ENCODE results near the gene ERP29. TPM values are rescaled to one million over a fixed set of nuclear protein-coding genes. Genes with fewer than 3 reads are reported as not detected.
"Not testable (repeated sequence)": the region's sequence is repeated elsewhere in the genome, so short reads cannot be mapped to it uniquely, and the experiment has no call there.

The ERP29 gene
- total RNA-seq (2014; rRNA removed; shearing (Covaris generic)) = 131 and 159 TPM in 2 replicates

DNA sequence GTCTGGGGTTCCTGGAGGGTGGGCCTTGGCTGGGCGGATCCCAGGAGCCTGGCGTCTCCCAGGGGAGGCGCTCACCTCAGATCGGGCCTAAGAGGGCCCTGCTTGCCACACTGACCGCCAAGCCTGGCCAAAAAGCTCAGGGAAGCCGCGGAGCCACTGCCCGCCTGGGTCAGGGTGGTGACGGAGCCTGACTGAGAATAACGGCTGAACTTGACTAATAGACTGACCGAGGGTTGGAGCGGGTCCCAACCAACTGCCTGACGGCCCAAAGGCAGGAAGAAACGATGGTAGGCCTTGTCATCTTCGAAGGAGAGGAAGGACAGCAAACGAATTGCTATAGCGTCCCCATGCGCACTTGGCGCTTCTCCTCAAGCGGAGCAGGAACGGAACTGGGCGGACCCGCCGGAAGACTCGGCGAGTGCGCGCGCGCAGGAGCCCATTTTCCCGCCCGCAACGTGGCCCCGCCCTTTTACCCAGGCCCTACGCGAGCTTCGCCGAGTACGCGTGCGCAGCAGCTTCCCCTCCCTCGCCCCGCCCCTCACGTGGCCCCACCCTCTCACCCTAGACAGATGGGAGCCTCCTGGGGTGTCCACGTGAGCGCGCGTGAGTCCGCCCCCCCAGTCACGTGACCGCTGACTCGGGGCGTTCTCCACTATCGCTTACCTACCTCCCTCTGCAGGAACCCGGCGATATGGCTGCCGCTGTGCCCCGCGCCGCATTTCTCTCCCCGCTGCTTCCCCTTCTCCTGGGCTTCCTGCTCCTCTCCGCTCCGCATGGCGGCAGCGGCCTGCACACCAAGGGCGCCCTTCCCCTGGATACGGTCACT lies at the start of gene ERP29, which contains the start of gene TMEM116:
TSS of gene ERP29 (plus strand) at position 652 of the 826 bp plus-strand sequence. CDS start at position 692, 40 bp downstream.
TSS of gene TMEM116 (minus strand) at position 391 of the 826 bp plus-strand sequence. CDS start 7,895 bp downstream, outside the sequence.
- peak; percentile 98 for DNase-seq (ENCODE audit: low spot score)
- in situ Hi-C loops (cut with HindIII; ENCODE audit: low sequenced_read_pairs) = no loop called here

DNA sequence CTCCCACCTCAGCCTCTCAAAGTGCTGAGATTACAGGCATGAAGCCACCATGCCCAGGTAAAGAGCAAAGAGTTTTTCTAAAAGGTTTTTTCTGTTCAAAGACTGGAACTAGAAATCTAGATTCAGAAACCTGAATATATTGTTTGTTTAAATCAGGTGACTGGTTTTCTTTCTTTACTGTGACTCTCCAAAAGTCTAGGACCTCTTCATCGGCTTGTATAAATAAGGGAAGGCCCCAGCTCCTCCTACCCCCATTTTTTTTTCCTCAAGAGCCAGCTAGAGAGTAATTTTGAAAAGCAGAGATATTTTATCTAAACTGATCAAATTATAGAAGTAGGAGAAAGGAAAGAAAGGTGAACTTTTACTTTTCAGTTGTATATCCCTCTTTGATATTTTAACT lies 48.3 kb upstream of the ERP29 start:
- no peak for DNase-seq (ENCODE audit: low spot score)
- in situ Hi-C loops (cut with HindIII; ENCODE audit: low sequenced_read_pairs) = no loop called here

DNA sequence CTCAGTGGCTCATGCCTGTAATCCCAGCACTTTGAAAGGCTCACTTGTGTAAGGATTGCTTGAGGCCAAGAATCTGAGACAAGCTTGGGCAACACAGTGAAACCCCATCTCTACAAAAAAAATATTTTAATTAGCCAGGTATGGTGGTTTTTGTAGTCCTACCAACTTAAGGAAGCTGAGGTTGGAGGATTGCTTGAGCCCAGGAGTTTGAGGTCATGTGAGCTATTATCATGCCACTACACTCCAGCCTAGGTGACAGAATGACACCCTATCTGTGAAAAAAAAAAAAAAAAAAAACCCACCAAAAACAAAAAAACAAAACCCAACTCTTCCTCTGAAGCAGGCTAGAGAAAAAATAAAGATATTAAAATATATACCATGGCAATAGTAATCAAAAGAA lies 41.4 kb upstream of the ERP29 start:
- in situ Hi-C loops (cut with HindIII; ENCODE audit: low sequenced_read_pairs) = no loop called here
- no peak for DNase-seq (ENCODE audit: low spot score)

DNA sequence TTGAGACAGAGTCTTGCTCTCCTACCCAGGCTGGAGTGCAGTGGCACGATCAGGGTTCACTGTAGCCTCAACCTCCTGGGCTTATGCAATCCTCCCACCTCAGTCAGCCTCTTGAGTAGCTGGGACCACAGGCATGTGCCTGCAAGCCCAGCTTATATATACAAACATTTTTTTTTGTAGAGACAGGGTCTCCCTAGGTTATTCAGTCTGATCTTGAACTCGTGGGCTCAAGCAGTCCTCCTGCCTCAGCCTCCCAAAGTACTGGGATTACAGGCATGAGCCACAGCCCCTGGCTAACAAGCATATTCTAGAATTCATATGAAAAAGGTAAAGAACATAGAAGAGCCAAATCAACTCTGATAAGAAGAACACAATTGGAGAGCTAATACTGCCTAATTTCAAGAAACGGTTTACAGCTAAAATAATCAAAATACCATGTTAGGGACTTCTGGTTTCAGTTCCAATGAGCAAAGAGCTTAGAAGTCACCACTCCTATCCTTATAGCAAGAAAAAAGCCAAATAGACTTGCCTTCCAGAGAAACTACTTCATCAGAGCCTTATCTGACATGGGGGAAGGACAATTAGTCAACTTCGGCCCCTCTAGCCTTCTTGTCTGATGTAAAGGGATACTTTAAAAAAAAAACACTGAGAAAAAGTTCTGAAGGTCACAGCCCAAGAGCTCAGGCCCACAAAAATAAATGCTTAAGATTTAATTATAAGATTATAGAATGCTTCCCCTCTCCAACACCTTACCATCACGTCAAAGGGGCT lies 37.9 kb upstream of the ERP29 start:
- in situ Hi-C loops (cut with HindIII; ENCODE audit: low sequenced_read_pairs) = no loop called here
- no peak for DNase-seq (ENCODE audit: low spot score)

DNA sequence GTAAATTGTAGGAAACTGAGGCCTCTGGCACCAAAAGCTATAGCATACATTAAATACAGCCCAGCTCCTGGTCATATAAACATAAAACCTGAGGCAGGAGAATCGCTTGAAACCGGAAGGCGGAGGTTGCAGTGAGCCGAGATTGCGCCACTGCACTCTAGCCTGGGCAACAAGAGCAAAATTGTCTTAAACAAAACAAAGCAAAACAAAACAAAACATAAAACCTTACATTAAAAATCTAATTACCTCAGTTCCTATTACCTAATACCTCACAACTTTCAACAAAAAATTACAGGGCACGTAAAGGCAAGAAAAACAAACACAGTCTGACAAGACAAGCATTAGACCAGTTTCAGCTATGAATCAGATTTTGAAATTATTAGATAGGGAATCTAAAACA lies 36.9 kb upstream of the ERP29 start:
- DNase-seq (ENCODE audit: low spot score) = no peak
- in situ Hi-C loops (cut with HindIII; ENCODE audit: low sequenced_read_pairs) = no loop called here

DNA sequence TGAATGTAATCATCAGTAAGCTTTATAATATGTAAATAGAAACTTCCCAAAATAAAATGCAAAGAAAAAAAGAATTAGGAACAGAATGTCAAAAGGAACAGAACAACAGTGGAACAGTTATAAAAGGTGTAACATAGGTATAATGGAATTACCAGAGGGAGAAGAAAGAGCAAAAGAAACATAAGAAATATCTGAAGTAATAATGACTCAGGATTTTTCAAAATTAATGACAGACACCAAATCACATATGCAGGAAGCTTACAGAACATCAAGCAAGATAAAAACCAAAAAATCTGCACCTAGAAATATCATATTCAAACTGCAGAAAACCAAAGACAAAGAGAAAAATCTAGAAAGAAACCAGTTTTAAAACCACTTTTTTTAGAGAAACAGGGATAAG lies 36.4 kb upstream of the ERP29 start:
- DNase-seq (ENCODE audit: low spot score) = no peak
- in situ Hi-C loops (cut with HindIII; ENCODE audit: low sequenced_read_pairs) = no loop called here

DNA sequence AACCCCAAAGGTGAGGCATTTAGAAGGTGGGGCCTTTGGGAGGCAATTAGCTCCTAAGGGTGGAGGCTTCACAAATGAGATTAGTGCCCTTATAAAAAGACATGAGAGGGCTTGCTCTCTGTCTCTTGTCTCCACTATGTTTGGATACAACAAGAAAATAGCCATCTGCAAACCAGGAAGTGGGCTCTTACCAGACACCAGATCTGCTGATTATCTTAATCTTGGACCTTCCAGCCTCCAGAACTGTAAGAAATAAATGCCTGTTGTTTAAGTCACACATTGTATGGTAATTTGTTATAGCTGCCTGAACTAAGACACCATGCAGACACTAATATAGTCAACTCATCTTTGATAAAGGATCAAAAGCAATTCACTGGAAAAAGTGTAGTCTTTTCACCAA lies 34.7 kb upstream of the ERP29 start:
- no peak for DNase-seq (ENCODE audit: low spot score)
- in situ Hi-C loops (cut with HindIII; ENCODE audit: low sequenced_read_pairs) = no loop called here

DNA sequence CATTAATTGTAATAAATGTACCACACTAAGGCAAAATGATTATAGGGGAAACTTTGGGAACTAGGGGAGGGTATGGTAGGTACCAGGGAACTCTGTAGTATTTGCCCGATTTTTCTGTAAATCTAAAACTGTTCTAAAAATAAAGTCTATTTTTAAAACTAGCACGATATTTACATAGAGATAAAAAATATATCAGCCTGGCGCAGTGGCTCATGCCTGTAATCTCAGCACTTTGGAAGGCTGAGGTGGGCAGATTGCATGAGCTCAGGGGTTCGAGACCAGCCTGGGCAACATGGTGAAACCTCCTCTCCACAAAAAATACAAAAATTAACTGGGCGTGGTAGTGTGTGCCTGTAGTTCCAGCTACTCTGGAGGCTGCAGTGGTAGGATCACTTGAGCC lies 32.6 kb upstream of the ERP29 start:
- in situ Hi-C loops (cut with HindIII; ENCODE audit: low sequenced_read_pairs) = no loop called here
- no peak for DNase-seq (ENCODE audit: low spot score)

DNA sequence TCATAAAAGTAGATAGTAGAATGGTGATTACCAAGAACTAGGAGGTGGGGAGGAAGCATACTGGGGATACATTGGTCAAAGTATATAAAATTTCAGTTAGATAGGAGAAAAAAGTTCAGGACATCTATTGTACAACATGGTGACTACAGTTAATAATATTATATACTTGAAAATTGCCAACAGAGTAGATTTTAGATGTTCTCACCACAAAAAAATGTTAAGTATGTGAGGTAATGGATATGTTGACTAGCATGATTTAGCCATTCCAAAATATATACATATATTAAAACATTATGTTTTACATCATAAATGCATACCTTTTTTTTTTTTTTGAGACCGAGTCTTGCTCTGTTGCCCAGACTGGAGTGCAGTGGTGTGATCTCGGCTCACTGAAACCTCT lies 31.2 kb upstream of the ERP29 start:
- no peak for DNase-seq (ENCODE audit: low spot score)
- in situ Hi-C loops (cut with HindIII; ENCODE audit: low sequenced_read_pairs) = no loop called here

DNA sequence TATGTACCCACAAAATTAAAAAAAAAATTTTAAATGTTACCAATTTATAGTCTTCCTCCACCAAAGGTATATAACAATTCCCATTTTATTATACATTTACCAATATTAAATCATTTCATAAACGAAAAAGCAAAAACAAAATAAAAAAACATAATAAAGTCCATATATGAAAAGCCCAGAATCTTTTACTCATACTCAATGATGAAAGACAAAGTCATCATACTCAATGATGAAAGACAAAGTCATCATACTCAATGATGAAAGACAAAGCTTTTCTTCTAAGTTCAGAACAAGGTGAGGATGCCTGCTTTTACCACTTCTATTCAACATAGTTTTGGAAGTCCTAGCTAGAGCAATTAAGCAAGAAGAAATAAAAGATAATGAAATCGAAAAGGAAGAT lies 28.4 kb upstream of the ERP29 start:
- in situ Hi-C loops (cut with HindIII; ENCODE audit: low sequenced_read_pairs) = no loop called here
- DNase-seq (ENCODE audit: low spot score) = no peak

DNA sequence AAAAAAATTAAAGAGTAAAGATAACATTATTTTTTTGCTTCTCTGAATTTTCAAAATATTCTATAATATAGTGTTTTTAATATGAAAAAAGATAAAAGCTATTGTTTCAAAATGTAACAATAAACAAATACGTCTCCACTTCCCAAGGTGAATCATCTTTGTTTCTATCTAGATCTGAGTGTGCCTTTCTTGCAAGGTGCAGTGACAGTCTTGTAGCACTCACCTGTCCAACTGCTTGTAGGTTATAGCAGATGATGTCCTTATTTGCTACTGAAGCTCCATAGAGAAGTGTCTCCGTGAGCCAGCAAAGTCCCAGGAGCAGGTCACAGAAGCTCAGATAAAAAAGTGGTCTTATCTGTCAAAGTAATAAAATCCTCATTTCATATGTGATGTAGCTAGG lies 21.7 kb upstream of the ERP29 start:
- in situ Hi-C loops (cut with HindIII; ENCODE audit: low sequenced_read_pairs) = no loop called here
- no peak for DNase-seq (ENCODE audit: low spot score)

DNA sequence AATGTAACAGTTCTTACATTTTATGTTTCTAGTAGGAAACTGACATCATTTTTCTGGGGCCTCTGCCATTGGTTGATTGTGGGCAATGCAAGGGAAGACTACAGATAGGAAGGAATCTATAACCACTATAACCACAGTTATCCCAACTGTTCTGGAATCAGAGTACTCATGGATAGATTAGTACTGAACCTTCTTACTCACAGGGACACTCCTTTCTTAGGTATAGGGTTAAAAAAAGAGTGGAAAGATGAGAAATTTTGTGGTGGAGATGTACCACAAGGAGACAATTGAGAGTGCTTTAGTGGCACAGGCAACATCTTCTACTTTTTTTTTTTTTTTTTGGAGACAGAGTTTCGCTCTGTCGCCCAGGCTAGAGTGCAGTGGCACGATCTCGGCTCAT lies 21.3 kb upstream of the ERP29 start:
- in situ Hi-C loops (cut with HindIII; ENCODE audit: low sequenced_read_pairs) = no loop called here
- DNase-seq (ENCODE audit: low spot score) = no peak

DNA sequence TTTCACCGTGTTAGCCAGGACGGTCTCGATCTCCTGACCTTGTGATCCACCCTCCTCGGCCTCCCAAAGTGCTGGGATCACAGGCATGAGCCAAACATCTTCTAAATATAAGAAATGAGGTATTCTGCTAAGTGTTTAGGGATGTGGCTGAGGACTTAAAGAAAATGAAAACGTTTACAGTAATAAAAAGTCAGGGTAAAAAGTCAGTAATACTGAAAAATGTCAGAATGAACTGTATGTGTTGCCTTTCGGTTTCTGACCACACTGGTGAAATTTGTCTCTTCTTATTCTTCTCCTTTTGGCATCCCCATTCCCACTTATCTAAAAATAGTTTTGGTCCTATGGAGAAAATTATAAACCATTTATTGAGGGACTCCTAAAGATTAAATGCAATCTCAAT lies 20.8 kb upstream of the ERP29 start:
- in situ Hi-C loops (cut with HindIII; ENCODE audit: low sequenced_read_pairs) = no loop called here
- DNase-seq (ENCODE audit: low spot score) = no peak

DNA sequence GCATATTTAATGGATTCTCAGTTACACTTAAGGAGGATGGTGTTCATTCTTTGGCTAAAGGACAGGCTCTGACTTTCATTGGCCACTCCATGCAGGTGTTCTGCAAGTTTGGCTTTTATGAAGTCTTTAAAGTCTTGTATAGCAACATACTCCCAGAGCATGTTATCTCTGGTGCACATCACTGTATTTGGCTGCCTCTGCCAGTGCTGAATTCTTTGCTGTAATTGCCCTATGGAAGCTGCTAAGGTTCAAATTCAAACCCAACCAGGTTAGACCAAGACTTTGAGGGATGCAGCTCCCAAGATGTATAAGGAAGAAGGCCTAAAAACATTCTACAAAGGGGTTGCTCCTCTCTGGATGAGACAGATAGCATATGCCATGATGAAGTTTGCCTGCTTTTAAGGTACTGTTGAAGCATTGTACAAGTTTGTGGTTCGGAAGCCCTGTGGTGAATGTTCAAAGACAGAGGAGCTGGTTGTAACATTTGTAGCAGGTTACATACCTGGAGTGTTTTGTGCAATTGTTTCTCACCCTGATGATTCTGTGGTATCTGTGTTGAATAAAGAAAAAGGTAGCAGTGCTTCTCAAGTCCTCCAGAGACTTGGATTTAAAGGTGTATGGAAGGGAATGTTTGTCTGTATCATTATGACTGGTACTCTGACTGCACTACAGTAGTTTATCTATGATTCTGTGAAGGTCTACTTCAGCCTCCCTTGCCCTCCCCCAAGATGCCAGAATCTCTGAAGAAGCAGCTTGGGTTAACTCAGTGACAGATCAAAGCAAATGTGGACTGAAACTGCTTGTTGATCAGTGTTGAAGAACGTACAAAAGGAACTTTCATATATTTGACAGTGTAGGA lies 19.7 kb upstream of the ERP29 start:
- no peak for DNase-seq (ENCODE audit: low spot score)
- in situ Hi-C loops (cut with HindIII; ENCODE audit: low sequenced_read_pairs) = no loop called here

DNA sequence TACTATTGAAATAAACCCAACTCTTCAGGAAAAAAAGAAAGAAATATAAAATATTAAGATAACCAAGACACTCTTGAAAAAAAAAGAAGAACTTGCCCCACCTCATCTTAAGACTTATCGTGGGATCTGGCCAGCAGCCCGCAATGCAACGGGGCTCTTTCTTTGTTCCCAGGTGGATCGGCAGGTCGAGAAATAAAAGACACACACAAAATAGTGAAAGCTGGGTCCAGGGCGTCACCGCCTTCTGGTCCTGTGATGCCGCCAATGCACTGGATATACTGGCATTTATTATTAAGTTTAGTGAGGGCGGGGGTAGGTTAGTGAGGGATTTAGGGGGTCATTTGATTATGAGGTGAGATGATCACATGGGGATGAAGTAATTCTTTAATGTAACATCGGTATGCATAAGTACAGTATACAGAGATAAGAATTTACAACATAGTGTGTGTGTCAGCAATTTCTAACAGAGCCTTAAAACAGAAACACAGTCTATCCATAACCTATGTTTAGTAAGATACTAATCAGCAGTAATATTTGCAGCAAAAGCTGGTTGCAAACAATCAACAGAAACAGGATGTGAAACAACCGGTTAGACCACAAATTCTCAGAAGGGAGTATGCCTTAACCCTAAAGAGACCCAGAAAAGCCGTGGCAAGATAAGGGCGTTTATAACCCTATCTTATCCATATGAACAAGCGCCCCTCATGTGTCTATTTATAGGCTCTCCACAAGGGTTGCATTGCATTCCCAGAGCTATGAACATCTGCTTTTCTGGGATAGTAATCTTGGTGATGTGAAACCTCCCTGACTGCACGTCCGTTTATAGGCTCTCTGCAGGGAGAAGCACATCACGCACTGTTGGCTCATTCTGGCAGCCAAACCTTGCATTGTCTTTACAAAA lies 18.8 kb upstream of the ERP29 start:
- DNase-seq (ENCODE audit: low spot score); in situ Hi-C loops (cut with HindIII; ENCODE audit: low sequenced_read_pairs): not testable (repeated sequence)

DNA sequence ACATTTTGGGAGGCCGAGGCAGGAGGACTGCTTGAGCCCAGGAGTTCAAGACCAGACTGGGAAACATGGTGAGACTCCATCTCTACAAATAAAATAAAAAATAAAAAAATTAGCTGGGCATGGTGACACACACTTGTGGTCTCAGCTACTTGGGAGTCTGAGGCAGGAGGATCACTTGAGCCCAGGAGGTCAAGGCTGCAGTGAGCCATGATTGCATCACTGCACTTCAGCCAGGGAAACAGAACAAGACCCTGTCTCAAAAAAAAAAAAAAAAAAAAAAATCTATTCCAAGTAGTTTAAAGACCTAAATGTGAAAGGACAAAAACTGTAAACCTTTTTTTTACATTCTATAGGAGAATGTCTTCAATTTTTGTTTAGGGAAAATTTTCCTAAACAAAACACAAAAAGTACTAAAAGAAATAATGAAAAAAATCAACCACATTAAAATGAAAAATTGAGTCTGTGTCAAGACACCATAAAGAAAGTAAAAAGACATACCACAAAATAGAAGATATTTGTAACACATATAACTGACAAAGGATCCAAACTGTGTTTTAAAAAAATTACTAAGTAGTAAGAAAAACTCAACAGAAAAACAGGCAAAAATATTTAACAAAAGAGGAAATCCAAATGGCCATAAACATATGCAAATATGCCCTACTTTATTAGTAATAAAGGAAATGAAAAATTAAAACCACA lies 17.3 kb upstream of the ERP29 start:
- DNase-seq (ENCODE audit: low spot score) = no peak
- in situ Hi-C loops (cut with HindIII; ENCODE audit: low sequenced_read_pairs) = no loop called here

DNA sequence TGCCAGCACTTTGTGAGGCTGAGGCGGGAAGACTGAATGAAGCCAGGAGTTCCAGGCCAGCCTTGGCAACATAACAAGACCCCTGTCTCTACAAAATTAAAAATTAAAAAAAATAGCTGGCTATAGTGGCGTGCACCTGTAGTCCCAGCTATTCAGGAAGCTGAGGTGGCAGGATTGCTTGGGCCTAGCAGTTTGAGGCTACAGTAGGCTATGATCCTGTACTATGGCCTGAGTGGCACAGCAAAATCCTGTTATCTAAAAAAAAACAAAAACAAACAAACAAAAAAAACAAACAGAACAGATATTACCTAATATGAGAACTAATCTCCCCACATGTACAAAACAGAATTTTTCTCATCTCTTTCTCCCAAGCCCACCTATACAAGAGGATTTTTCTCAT lies 15.9 kb upstream of the ERP29 start:
- no peak for DNase-seq (ENCODE audit: low spot score)

DNA sequence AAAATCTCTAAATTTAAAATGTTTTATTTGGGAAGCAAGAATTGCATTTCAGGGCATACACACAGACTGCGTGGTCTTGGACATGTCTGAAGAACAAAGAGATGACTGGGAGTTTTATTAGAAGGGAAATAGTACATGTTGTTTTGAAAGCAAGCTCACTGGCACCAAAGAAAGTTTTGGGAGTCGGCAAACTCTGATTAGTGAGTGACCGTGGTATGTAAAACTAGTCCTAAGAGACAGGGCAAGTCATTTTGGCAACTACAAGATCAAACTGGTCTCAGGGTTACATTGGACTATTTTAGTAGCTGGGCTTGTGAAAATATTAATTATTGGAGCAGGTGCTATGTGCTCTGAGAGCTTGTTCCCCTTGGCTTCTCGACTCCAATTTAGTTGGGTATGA lies 15.2 kb upstream of the ERP29 start:
- DNase-seq (ENCODE audit: low spot score) = no peak
- in situ Hi-C loops (cut with HindIII; ENCODE audit: low sequenced_read_pairs) = no loop called here

More for the DNA sequence above, 15.9 kb upstream of the ERP29 start:
- in situ Hi-C loops (cut with HindIII; ENCODE audit: low sequenced_read_pairs) = no loop called here

All from G401 (cell line).